HepG2 (cell line): ENCODE results near the gene JAK1. TPM values are rescaled to one million over a fixed set of nuclear protein-coding genes. Genes with fewer than 3 reads are reported as not detected.

Source experiments
- ATAC-seq: fragments of 200-7000 bp; cut with Tn5 transposase; 3 replicates; pipeline ENCODE4 v1.9.1; 2020; ENCODE audit warnings: mild to moderate bottlenecking, moderate library complexity
- BruUV-seq: library from RNA; stranded (reverse); fragments of 400-500 nt; replicated peaks from 2 replicates; lab custom pipeline; 2021; lab: Mats Ljungman, UMichigan
- CTCF ChIA-PET: fragments of 300-600 bp; formaldehyde crosslinking; extraction: SDS; loops from one replicate; lab custom pipeline; 2021; ENCODE audit warnings: low total read pairs, inconsistent platforms, low intra/inter-chr PET ratio; lab: Yijun Ruan, JAX
- POLR2A ChIA-PET: fragments of 350-600 bp; sonication (Branson Sonifier 250); formaldehyde crosslinking; loops from one replicate; lab custom pipeline; 2020; ENCODE audit warnings: antibody characterized with exemption, inconsistent platforms; lab: Yijun Ruan, JAX
- DNase-seq: peaks from one replicate; pipeline ENCODE4 v3.0.0-alpha.2; 2015; ENCODE audit warnings: low spot score
- FAIRE-seq: peaks from 3 replicates; lab custom pipeline; 2011; peaks lifted over from hg19 to GRCh38; lab: Jason Lieb, UNC
- H2AFZ ChIP-seq: one replicate; pipeline ENCODE4 v1.6.1; 2011; ENCODE audit warnings: low read length, inconsistent platforms
- H3K27ac ChIP-seq: fragments of 300-600 bp; 3 replicates; pipeline ENCODE4 v1.8.0; 2011; ENCODE audit warnings: mixed run types, mild to moderate bottlenecking, mixed read lengths, low read length, inconsistent platforms; ENCODE audit not compliant: insufficient read depth; ENCODE audit errors: extremely low read length
- H3K27me3 ChIP-seq, 2 experiments: fragments of 200-600 bp in 1 of 2; 2 replicates in 1 of 2; 3 replicates in 1 of 2; pipeline versions ENCODE4 v1.6.0 to v1.8.0; 2011; ENCODE audit warnings: low read length in 2 of 2, mild to moderate bottlenecking in 2 of 2, moderate library complexity in 2 of 2, inconsistent platforms in 1 of 2; ENCODE audit not compliant: insufficient read depth in 2 of 2, control insufficient read depth in 1 of 2
- H3K36me3 ChIP-seq, 2 experiments: fragments of 200-600 bp in 1 of 2; replicated peaks in 1 of 2; 2 replicates in 1 of 2; 3 replicates in 1 of 2; pipeline versions ENCODE4 v1.5.1 to v1.8.0; 2011; ENCODE audit warnings: low read length in 2 of 2, inconsistent platforms in 1 of 2; ENCODE audit not compliant: insufficient read depth in 2 of 2, control insufficient read depth in 1 of 2
- H3K4me1 ChIP-seq: 2 replicates; pipeline ENCODE4 v1.5.1; 2012; ENCODE audit warnings: low read length, inconsistent platforms; ENCODE audit not compliant: insufficient read depth
- H3K4me2 ChIP-seq: 2 replicates; pipeline ENCODE4 v1.6.0; 2011; ENCODE audit warnings: low read depth, low read length, inconsistent platforms
- H3K4me3 ChIP-seq, 3 experiments: fragments of 200-600 bp in 1 of 3; sonication (generic), shearing (Covaris generic) in 1 of 3; replicated peaks in 1 of 3; 2 replicates each; pipeline ENCODE4 v1.5.1; 2011 to 2016; ENCODE audit warnings: low read length in 3 of 3, inconsistent platforms in 2 of 3, low read depth in 2 of 3, mild to moderate bottlenecking in 2 of 3, control low read depth in 1 of 3, mixed read lengths in 1 of 3; ENCODE audit not compliant: insufficient read depth in 1 of 3
- H3K79me2 ChIP-seq: one replicate; pipeline ENCODE4 v1.6.1; 2011; ENCODE audit warnings: low read length, inconsistent platforms; ENCODE audit not compliant: insufficient read depth
- H3K9ac ChIP-seq: 2 replicates; pipeline ENCODE4 v1.6.0; 2011; ENCODE audit warnings: mild to moderate bottlenecking, low read depth, low read length, inconsistent platforms; ENCODE audit not compliant: insufficient read depth
- H3K9me3 ChIP-seq: 2 replicates; pipeline ENCODE4 v1.5.1; 2012; ENCODE audit warnings: mild to moderate bottlenecking, low read length
- H4K20me1 ChIP-seq: 2 replicates; pipeline ENCODE4 v1.6.0; 2011; ENCODE audit warnings: inconsistent platforms, mild to moderate bottlenecking, low read length, moderate library complexity; ENCODE audit not compliant: insufficient read depth
- BCL6 ChIP-seq: IDR thresholded peaks from 2 replicates; pipeline ENCODE4 v1.6.1; 2016; ENCODE audit warnings: missing genetic modification reagents, missing compliant biosample characterization
- HOXA9 ChIP-seq: sonication (generic); formaldehyde crosslinking; IDR thresholded peaks from 2 replicates; pipeline ENCODE4 v1.8.1; 2022; ENCODE audit warnings: missing genetic modification reagents, mild to moderate bottlenecking, moderate library complexity, borderline replicate concordance
- MBD4 ChIP-seq: IDR thresholded peaks from 2 replicates; pipeline ENCODE4 v1.6.1; 2012; ENCODE audit warnings: low read length, inconsistent platforms, borderline replicate concordance
- RAD21 ChIP-seq: fragments of 450-650 bp; formaldehyde crosslinking; IDR thresholded peaks from 2 replicates; pipeline ENCODE4 v1.5.0; 2020; ENCODE audit warnings: mild to moderate bottlenecking
- SNAI1 ChIP-seq: sonication (generic); formaldehyde crosslinking; IDR thresholded peaks from 2 replicates; pipeline ENCODE4 v1.5.0; 2020; ENCODE audit warnings: mild to moderate bottlenecking, missing genetic modification reagents, borderline replicate concordance
- SUZ12 ChIP-seq: fragments of 150-350 bp; IDR thresholded peaks from 2 replicates; pipeline ENCODE4 v1.6.1; 2014; ENCODE audit warnings: low read depth, low read length
- ZBTB34 ChIP-seq: sonication (generic); formaldehyde crosslinking; IDR thresholded peaks from 2 replicates; pipeline ENCODE4 v1.8.0; 2022; ENCODE audit warnings: mild to moderate bottlenecking, missing genetic modification reagents
- WGBS: methylation state at CpG from one replicate; pipeline ENCODE4 v1.1.6; 2017; ENCODE audit warnings: low lambda C conversion rate; 5-methylcytosine and 5-hydroxymethylcytosine counted together
- in situ Hi-C: cut with HindIII; loops from 2 replicates; pipeline ENCODE4 v1.10.0; 2017; ENCODE audit warnings: low pct_unique_long_range_greater_than_20kb; ENCODE audit not compliant: extremely low pct_ligation_motif_present
- intact Hi-C: fragments of 100-400 bp; cut with micrococcal nuclease; formaldehyde crosslinking; loops from one replicate; pipeline ENCODE4 v1.10.0; 2022; ENCODE audit not compliant: unreplicated experiment
- polyA plus RNA-seq, 8 experiments: library from polyadenylated mRNA; depleted of rRNA in 3 of 8; stranded (reverse) in 7 of 8; unstranded in 1 of 8; fragments of >200 nt; fragmentation: Illumina TruSeq in 4 of 8; extraction: Trizol in 4 of 8; gene quantifications; 2 replicates each; pipeline versions ENCODE4 v1.2.1 to v1.2.3, GENCODE V29; 2011 to 2016; ENCODE audit warnings: low read depth in 4 of 8, missing spikeins in 1 of 8, mixed read lengths in 1 of 8; ENCODE audit not compliant: insufficient read depth in 1 of 8
- total RNA-seq, 5 experiments: library from RNA; depleted of rRNA; stranded (reverse); fragments of >200 nt; fragmentation: Illumina TruSeq; extraction: Trizol; gene quantifications; 2 replicates each; pipeline ENCODE4 v1.2.3, GENCODE V29; 2016; ENCODE audit warnings: low read depth in 1 of 5
- TF ChIP-seq, protein P1 (sequence below): fragments of 450-650 bp; IDR thresholded peaks from 2 replicates; pipeline ENCODE4 v1.6.1; 2016

JAK1 gene
- total and polyA plus RNA-seq, 2 of the 13 experiments (the other 11 are each of a cell fraction or from before 2014, with no cell fraction given) = 23.9 to 42.4 TPM

DNA sequence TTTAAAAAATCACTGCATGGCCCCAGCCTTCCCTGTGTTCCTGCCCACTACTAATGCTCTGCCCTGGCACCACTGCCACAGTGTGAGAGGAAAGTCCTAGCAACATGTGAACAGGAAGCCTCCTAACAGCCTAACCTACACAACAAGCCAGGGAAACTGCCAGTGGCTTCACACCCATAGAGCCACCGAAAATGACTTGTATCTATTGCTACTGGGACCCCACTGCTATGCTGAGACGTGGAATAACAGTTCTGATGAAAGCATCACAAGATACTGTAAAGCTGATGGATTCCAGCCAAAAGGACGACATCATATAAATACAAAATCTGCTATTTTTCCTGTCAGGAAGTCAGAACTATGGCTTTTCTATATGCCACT is 74.9 kb downstream of the JAK1 start:
- Histone ChIP-seq H3K9me3 (no peaks in the 10 kb centered on the region), H3K36me3 (no peaks in the 10 kb centered on the region)
- POLR2A ChIA-PET = no interaction called here
- BruUV-seq = no TSS peak
- TF ChIP-seq ZBTB34 (no peak), BCL6 (no peak), MBD4 (no peak), SUZ12 (no peak), HOXA9 (CRISPR knock-in tag) (no peak), SNAI1 (CRISPR knock-in tag) (no peak), RAD21 (CRISPR knock-in tag) (no peak)
- TF ChIP-seq, protein P1, sequence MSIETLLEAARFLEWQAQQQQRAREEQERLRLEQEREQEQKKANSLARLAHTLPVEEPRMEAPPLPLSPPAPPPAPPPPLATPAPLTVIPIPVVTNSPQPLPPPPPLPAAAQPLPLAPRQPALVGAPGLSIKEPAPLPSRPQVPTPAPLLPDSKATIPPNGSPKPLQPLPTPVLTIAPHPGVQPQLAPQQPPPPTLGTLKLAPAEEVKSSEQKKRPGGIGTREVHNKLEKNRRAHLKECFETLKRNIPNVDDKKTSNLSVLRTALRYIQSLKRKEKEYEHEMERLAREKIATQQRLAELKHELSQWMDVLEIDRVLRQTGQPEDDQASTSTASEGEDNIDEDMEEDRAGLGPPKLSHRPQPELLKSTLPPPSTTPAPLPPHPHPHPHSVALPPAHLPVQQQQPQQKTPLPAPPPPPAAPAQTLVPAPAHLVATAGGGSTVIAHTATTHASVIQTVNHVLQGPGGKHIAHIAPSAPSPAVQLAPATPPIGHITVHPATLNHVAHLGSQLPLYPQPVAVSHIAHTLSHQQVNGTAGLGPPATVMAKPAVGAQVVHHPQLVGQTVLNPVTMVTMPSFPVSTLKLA = no peak
- TF ChIP-seq, all 625 proteins: peak for 0
- H3K4me3 ChIP-seq = no peak overlapping the region
- H3K27me3 ChIP-seq = no peaks in the 10 kb centered on the region
- DNase-seq (no peak), FAIRE-seq (no peak), ATAC-seq (no peak)
- CTCF ChIA-PET = no interaction called here
- H3K4me2 ChIP-seq = no peak overlapping the region
- peaks cover 16% of the 10 kb centered on the region for H3K4me1 ChIP-seq
- 94% methylated on average over 3 of the region's 3 CpGs for WGBS
- in situ Hi-C loops (loop anchor here (10.0 kb wide), 1 partner anchor 73 kb away; the partner anchor contains the start of gene JAK1), intact Hi-C loops (no loop called here)
- peaks cover 54% of the 10 kb centered on the region for H3K79me2 ChIP-seq
- H3K9ac ChIP-seq = no peak overlapping the region
- H4K20me1 ChIP-seq = no peaks in the 10 kb centered on the region
- no peak overlapping the region for H3K27ac ChIP-seq
- H2AFZ ChIP-seq = no peak overlapping the region
